ENCODE results near the gene HOXC13. TPM values are rescaled to one million over a fixed set of nuclear protein-coding genes. Genes with fewer than 3 reads are reported as not detected.
A peak's percentile ranks its signal among the peaks of the same experiment; 100 is the strongest.

The HOXC13 gene
- total and polyA plus RNA-seq, 2 of the 13 experiments (the other 11 are each of a cell fraction or from before 2014, with no cell fraction given), result 0.07 TPM; not detected in 1

- POLR2A ChIA-PET, result no interaction called here
- TF ChIP-seq ZNF549 (CRISPR knock-in tag; IDR thresholded peaks at IDR 0.05), result no peak
- TF ChIP-seq, protein P1, sequence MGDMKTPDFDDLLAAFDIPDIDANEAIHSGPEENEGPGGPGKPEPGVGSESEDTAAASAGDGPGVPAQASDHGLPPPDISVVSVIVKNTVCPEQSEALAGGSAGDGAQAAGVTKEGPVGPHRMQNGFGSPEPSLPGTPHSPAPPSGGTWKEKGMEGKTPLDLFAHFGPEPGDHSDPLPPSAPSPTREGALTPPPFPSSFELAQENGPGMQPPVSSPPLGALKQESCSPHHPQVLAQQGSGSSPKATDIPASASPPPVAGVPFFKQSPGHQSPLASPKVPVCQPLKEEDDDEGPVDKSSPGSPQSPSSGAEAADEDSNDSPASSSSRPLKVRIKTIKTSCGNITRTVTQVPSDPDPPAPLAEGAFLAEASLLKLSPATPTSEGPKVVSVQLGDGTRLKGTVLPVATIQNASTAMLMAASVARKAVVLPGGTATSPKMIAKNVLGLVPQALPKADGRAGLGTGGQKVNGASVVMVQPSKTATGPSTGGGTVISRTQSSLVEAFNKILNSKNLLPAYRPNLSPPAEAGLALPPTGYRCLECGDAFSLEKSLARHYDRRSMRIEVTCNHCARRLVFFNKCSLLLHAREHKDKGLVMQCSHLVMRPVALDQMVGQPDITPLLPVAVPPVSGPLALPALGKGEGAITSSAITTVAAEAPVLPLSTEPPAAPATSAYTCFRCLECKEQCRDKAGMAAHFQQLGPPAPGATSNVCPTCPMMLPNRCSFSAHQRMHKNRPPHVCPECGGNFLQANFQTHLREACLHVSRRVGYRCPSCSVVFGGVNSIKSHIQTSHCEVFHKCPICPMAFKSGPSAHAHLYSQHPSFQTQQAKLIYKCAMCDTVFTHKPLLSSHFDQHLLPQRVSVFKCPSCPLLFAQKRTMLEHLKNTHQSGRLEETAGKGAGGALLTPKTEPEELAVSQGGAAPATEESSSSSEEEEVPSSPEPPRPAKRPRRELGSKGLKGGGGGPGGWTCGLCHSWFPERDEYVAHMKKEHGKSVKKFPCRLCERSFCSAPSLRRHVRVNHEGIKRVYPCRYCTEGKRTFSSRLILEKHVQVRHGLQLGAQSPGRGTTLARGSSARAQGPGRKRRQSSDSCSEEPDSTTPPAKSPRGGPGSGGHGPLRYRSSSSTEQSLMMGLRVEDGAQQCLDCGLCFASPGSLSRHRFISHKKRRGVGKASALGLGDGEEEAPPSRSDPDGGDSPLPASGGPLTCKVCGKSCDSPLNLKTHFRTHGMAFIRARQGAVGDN (CRISPR knock-in tag; IDR thresholded peaks at IDR 0.05), result peak; percentile 50
- TF ChIP-seq GMEB2 (CRISPR knock-in tag; IDR thresholded peaks at IDR 0.05; ENCODE audit: low read depth), result no peak
- no peak for TF ChIP-seq RXRB (CRISPR knock-in tag; IDR thresholded peaks at IDR 0.05; ENCODE audit: borderline replicate concordance)
- TF ChIP-seq ZNF543 (CRISPR knock-in tag; IDR thresholded peaks at IDR 0.05), result 0 out of 2 replicates have a peak, but pooled peaks have one; percentile 49
- TF ChIP-seq, protein P2, sequence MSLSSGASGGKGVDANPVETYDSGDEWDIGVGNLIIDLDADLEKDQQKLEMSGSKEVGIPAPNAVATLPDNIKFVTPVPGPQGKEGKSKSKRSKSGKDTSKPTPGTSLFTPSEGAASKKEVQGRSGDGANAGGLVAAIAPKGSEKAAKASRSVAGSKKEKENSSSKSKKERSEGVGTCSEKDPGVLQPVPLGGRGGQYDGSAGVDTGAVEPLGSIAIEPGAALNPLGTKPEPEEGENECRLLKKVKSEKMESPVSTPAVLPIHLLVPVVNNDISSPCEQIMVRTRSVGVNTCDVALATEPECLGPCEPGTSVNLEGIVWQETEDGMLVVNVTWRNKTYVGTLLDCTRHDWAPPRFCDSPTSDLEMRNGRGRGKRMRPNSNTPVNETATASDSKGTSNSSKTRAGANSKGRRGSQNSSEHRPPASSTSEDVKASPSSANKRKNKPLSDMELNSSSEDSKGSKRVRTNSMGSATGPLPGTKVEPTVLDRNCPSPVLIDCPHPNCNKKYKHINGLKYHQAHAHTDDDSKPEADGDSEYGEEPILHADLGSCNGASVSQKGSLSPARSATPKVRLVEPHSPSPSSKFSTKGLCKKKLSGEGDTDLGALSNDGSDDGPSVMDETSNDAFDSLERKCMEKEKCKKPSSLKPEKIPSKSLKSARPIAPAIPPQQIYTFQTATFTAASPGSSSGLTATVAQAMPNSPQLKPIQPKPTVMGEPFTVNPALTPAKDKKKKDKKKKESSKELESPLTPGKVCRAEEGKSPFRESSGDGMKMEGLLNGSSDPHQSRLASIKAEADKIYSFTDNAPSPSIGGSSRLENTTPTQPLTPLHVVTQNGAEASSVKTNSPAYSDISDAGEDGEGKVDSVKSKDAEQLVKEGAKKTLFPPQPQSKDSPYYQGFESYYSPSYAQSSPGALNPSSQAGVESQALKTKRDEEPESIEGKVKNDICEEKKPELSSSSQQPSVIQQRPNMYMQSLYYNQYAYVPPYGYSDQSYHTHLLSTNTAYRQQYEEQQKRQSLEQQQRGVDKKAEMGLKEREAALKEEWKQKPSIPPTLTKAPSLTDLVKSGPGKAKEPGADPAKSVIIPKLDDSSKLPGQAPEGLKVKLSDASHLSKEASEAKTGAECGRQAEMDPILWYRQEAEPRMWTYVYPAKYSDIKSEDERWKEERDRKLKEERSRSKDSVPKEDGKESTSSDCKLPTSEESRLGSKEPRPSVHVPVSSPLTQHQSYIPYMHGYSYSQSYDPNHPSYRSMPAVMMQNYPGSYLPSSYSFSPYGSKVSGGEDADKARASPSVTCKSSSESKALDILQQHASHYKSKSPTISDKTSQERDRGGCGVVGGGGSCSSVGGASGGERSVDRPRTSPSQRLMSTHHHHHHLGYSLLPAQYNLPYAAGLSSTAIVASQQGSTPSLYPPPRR (CRISPR knock-in tag; IDR thresholded peaks at IDR 0.05; ENCODE audit: borderline replicate concordance), result no peak
- TF ChIP-seq ISX (CRISPR knock-in tag; conservative IDR thresholded peaks at IDR 0.05), result no peak
- no peak for TF ChIP-seq RFX1 (IDR thresholded peaks at IDR 0.05)
- no peak for TF ChIP-seq GLMP (CRISPR knock-in tag; IDR thresholded peaks at IDR 0.05; ENCODE audit: borderline replicate concordance)
- TF ChIP-seq PLRG1 (conservative IDR thresholded peaks at IDR 0.05), result no peak
- no peak for TF ChIP-seq NFYC (CRISPR knock-in tag; IDR thresholded peaks at IDR 0.05)
- TF ChIP-seq SP140L (CRISPR knock-in tag; IDR thresholded peaks at IDR 0.05; ENCODE audit: borderline replicate concordance), result no peak
These were observed 22.6 kb downstream of the HOXC13 start for GRCh38 chr12:53961025-53961761.

More at GRCh38 chr12:53961025-53961761, 22.6 kb downstream of the HOXC13 start:
- peak overlapping the region; percentile 49 for H3K4me2 ChIP-seq (ENCODE audit: low read depth, low read length)
- peak overlapping the region in 1 of 3 experiments; percentile 55; a peak in 1 of 6 replicates for H3K4me3 ChIP-seq (replicated peaks in 1 of 3; ENCODE audit: insufficient read depth in 1 of 3, low read depth in 2 of 3, low read length in 3 of 3)
- H3K36me3 ChIP-seq (replicated peaks in 1 of 2; ENCODE audit: control insufficient read depth in 1 of 2, insufficient read depth in 2 of 2, low read length in 2 of 2), result no peaks in the 10 kb centered on the region
- in situ Hi-C loops (cut with HindIII; ENCODE audit: extremely low pct_ligation_motif_present, low pct_unique_long_range_greater_than_20kb), result no loop called here
- CTCF ChIA-PET (ENCODE audit: low intra/inter-chr PET ratio, low total read pairs), result interaction anchor here (1.2 to 2.1 kb wide), 2 partner anchors 193 to 205 kb away, joined by 3 to 20 read pairs; no protein-coding TSS in a partner anchor
- H3K9ac ChIP-seq (ENCODE audit: insufficient read depth, low read depth, low read length), result no peak overlapping the region
- FAIRE-seq (no peak), DNase-seq (ENCODE audit: low spot score) (no peak), ATAC-seq (peak; percentile 93)
- no peaks in the 10 kb centered on the region for H3K9me3 ChIP-seq (ENCODE audit: low read length)
- intact Hi-C loops (cut with micrococcal nuclease; ENCODE audit: unreplicated experiment), result loop anchor here (1.0 kb wide), 1 partner anchor 194 kb away; no protein-coding TSS in a partner anchor
- no peaks in the 10 kb centered on the region for H4K20me1 ChIP-seq (ENCODE audit: insufficient read depth, low read length)
- H3K79me2 ChIP-seq (ENCODE audit: insufficient read depth, low read length), result no peaks in the 10 kb centered on the region
- H3K27ac ChIP-seq (ENCODE audit: extremely low read length, insufficient read depth, low read length), result no peak overlapping the region
- no TSS peak for BruUV-seq (replicated peaks)
- H3K4me1 ChIP-seq (ENCODE audit: insufficient read depth, low read length), result no peaks in the 10 kb centered on the region
- WGBS (ENCODE audit: low lambda C conversion rate), result 2% methylated on average over 11 of the region's 72 CpGs
- no peak overlapping the region for H2AFZ ChIP-seq (ENCODE audit: low read length)
- peaks cover 20 to 95% of the 10 kb centered on the region in 2 experiments for H3K27me3 ChIP-seq (ENCODE audit: control insufficient read depth in 1 of 2, insufficient read depth in 2 of 2, low read length in 2 of 2)

Measured in HepG2 (cell line).